SU-DHL-6 (cell line): ENCODE data around the gene NR1H2.
A peak's percentile ranks its signal among the peaks of the same experiment; 100 is the strongest.

Source experiments
- H2AFZ ChIP-seq: fragments of 200-600 bp; sonication (generic); 2 replicates; pipeline ENCODE4 v1.6.1; 2014; ENCODE audit warnings: low read depth, mild to moderate bottlenecking, moderate library complexity, mixed read lengths, antibody characterized with exemption, low read length; ENCODE audit not compliant: severe bottlenecking
- H3F3A ChIP-seq: fragments of 200-600 bp; shearing (Covaris generic); 2 replicates; pipeline ENCODE4 v1.6.0; 2016; ENCODE audit warnings: antibody characterized with exemption, mild to moderate bottlenecking; ENCODE audit not compliant: insufficient read depth
- H3K27ac ChIP-seq: fragments of 200-600 bp; sonication (generic); 2 replicates; pipeline ENCODE4 v1.5.1; 2016; ENCODE audit warnings: low read depth, mild to moderate bottlenecking, low read length, moderate library complexity, mixed read lengths
- H3K27me3 ChIP-seq: fragments of 200-600 bp; sonication (generic), shearing (Covaris generic); 2 replicates; pipeline ENCODE4 v1.6.0; 2014; ENCODE audit warnings: mild to moderate bottlenecking, low read length
- H3K36me3 ChIP-seq: fragments of 200-600 bp; sonication (generic); 2 replicates; pipeline ENCODE4 v1.6.1; 2014; ENCODE audit warnings: mild to moderate bottlenecking, low read length, mixed read lengths
- H3K4me2 ChIP-seq: fragments of 300-600, 200-600 bp; shearing (Covaris generic), sonication (generic); 2 replicates; pipeline ENCODE4 v1.6.0; 2014; ENCODE audit warnings: low read length, low read depth, mild to moderate bottlenecking; ENCODE audit not compliant: poor library complexity, severe bottlenecking
- H3K4me3 ChIP-seq: fragments of 200-600 bp; sonication (generic); 2 replicates; pipeline ENCODE4 v1.5.1; 2014; ENCODE audit warnings: antibody characterized with exemption, low read length, mild to moderate bottlenecking, mixed read lengths; ENCODE audit not compliant: insufficient read depth, poor library complexity, severe bottlenecking
- H3K79me2 ChIP-seq: fragments of 200-600 bp; sonication (generic); 2 replicates; pipeline ENCODE4 v1.6.1; 2014; ENCODE audit warnings: mild to moderate bottlenecking, low read length, moderate library complexity; ENCODE audit not compliant: insufficient read depth
- H3K9ac ChIP-seq: fragments of 200-600 bp; sonication (generic); 2 replicates; pipeline ENCODE4 v1.7.0; 2014; ENCODE audit warnings: mild to moderate bottlenecking, low read length
- H3K9me2 ChIP-seq: fragments of 200-600 bp; sonication (generic); replicated peaks from 2 replicates; pipeline ENCODE4 v1.6.1; 2014; ENCODE audit warnings: low read length; ENCODE audit not compliant: insufficient read depth
- H3K9me3 ChIP-seq: fragments of 200-600 bp; sonication (generic); 2 replicates; pipeline ENCODE4 v1.6.1; 2014; ENCODE audit warnings: low read length, mixed read lengths; ENCODE audit not compliant: insufficient read depth
- H4K20me1 ChIP-seq: fragments of 200-600 bp; sonication (generic); 2 replicates; pipeline ENCODE4 v1.6.1; 2014; ENCODE audit warnings: low read depth, mild to moderate bottlenecking, antibody characterized with exemption, low read length, moderate library complexity, mixed read lengths
- CTCF ChIP-seq: fragments of 200-600 bp; sonication (generic); IDR thresholded peaks from one replicate; pipeline ENCODE4 v1.5.1; 2017; ENCODE audit warnings: antibody characterized with exemption, mild to moderate bottlenecking, low read length, moderate library complexity; ENCODE audit not compliant: insufficient read depth, poor library complexity, severe bottlenecking
- EZH2phosphoT487 ChIP-seq: fragments of 200-600 bp; sonication (generic), shearing (Covaris generic); conservative IDR thresholded peaks from 2 replicates; pipeline ENCODE4 v1.6.1; 2018; ENCODE audit warnings: mild to moderate bottlenecking, antibody characterized with exemption, low read length, moderate library complexity, mixed read lengths

Gene NR1H2

DNA sequence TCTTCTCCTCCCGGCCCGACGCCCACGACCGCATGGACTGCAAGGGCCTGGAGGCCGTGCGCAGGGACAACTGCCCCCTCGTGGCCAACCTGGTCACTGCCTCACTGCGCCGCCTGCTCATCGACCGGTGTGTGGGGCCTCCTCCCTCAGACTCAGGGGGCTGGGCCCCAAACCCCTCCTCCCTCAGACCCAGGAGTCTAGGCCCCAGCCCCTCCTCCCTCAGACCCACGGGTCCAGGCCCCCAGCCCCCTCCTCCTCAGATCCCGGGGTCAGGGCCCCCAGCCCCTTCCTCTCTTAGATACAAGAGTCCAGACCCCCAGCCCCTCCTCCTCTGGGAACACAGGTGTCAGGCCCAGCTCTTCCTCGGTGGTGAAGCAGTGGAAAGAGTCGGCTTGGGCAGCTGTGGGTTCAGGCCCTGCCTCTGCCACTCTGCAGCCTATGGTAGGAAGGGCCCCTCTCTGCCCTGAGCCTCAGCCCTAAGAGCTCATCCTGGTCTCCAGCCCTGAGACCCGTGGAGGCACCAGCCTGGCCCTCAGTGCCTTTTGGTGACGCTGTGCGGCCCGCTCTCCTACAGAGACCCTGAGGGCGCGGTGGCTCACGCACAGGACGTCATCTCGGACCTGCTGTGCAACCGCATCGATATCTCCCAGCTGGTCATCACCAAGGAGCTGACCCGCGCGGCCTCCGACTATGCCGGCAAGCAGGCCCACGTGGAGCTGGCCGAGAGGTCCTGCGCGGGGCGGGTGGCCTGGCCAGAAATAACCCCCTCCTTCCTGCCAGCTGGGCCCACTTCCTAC, 38.8 kb downstream of the NR1H2 start:
- TF ChIP-seq CTCF (peak; percentile 74), EZH2phosphoT487 (no peak)
- Histone ChIP-seq H3K9me3 (no peaks in the 10 kb centered on the region), H4K20me1 (no peaks in the 10 kb centered on the region), H3K9me2 (no peaks in the 10 kb centered on the region), H3K27ac (peak overlapping the region; percentile 100), H3K4me3 (no peak overlapping the region), H3K27me3 (no peaks in the 10 kb centered on the region), H3K4me2 (peak overlapping the region; percentile 66), H3K9ac (peak overlapping the region; percentile 61), H3K36me3 (peaks cover 2% of the 10 kb centered on the region; the same call in 1 of the 2 replicates), H2AFZ (no peak overlapping the region), H3K79me2 (peaks cover 10% of the 10 kb centered on the region), H3F3A (peaks cover 54% of the 10 kb centered on the region)

DNA sequence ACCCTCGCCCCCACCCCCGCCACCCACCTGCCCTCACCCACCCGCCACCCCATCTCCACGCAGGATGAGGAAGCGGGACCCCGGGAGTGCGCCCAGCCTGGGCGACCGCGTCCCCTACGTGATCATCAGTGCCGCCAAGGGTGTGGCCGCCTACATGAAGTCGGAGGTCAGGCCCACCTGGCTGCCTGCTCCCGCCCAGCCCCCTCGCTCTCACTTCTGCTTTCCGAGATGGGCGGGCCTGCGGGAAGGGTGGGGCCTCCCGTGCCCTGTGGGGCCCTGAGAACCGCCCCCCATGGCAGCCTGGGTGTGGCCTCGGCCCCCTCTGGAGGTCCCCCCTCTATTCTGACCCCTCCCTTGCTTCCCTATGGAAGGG, 39.4 kb downstream of the NR1H2 start:
- no peaks in the 10 kb centered on the region for H3K27me3 ChIP-seq
- H3K79me2 ChIP-seq: peaks cover 16% of the 10 kb centered on the region
- peaks cover 59% of the 10 kb centered on the region for H3F3A ChIP-seq
- no peak overlapping the region for H3K4me3 ChIP-seq
- H3K9me2 ChIP-seq: no peaks in the 10 kb centered on the region
- no peak overlapping the region for H2AFZ ChIP-seq
- peak overlapping the region; percentile 61 for H3K9ac ChIP-seq
- peak overlapping the region; percentile 66 for H3K4me2 ChIP-seq
- no peak for TF ChIP-seq EZH2phosphoT487
- no peak for TF ChIP-seq CTCF
- peaks cover 5% of the 10 kb centered on the region; the same call in 1 of the 2 replicates for H3K36me3 ChIP-seq
- no peaks in the 10 kb centered on the region for H4K20me1 ChIP-seq
- no peaks in the 10 kb centered on the region for H3K9me3 ChIP-seq
- peak overlapping the region; percentile 100 for H3K27ac ChIP-seq

DNA sequence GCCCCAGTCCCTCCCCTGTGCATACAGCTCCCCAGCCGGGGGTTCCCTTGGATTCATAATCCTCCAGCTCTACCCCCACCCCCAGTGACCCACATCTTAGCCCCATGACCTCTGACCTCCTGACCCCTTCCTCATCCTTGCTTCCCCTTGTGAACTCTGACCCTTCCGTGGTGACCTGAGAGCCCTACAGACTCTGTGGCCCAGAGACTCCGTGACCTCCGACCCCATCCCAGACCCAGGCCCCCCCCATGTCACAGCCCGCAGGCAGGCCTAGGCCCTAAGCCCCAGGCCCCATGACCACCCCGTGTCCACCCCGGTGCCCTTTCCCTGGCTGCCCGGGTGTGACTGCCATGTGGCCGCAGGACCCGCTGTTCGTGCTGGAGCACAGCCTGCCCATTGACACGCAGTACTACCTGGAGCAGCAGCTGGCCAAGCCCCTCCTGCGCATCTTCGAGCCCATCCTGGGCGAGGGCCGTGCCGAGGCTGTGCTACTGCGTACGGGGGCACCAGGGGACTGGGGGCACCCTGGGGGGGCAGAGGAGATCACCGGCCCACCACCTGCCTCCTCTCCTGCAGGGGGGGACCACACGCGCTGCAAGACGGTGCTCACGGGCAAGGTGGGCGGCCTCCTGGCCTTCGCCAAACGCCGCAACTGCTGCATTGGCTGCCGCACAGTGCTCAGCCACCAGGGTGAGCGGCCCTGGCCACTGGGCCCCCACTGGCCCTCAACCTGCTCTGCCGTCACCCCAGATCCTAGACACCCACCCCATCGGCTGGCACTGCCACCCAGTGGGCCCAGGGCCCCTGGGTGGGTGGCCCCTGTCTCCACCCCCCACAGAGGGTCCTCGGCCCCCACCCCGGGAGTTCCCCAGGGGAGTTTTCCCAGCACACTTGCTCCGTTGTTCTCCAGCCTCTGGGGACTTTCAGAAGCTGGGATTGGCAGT, 40.0 kb downstream of the NR1H2 start:
- Histone ChIP-seq H3F3A (peaks cover 64% of the 10 kb centered on the region), H2AFZ (no peak overlapping the region), H3K9me3 (no peaks in the 10 kb centered on the region), H3K4me2 (peak overlapping the region; percentile 60), H3K36me3 (peaks cover 9% of the 10 kb centered on the region; the same call in 1 of the 2 replicates), H3K9ac (peak overlapping the region; percentile 40; the same call in 1 of the 2 replicates), H3K9me2 (no peaks in the 10 kb centered on the region), H3K27ac (peak overlapping the region; percentile 100), H3K79me2 (peaks cover 22% of the 10 kb centered on the region), H3K4me3 (no peak overlapping the region), H3K27me3 (no peaks in the 10 kb centered on the region), H4K20me1 (peaks cover 3% of the 10 kb centered on the region; the same call in 1 of the 2 replicates)
- no peak for TF ChIP-seq EZH2phosphoT487
